ENCODE measurements around the gene RNF6.
A peak's percentile ranks its signal among the peaks of the same experiment; 100 is the strongest.

The RNF6 gene

GRCh38 chr13:26249551-26249950, 27.4 kb upstream of the RNF6 start:
- no peak for TF ChIP-seq JUND (IDR thresholded peaks at IDR 0.05; ENCODE audit: low read depth)
- DNase-seq (ENCODE audit: low read depth in 1 of 2, low spot score in 1 of 2), result no peak
- in situ Hi-C loops (cut with HindIII; ENCODE audit: low pct_unique_long_range_greater_than_20kb, low sequenced_read_pairs), result no loop called here

GRCh38 chr13:26247608-26248007, 25.5 kb upstream of the RNF6 start:
- no peak for TF ChIP-seq JUND (IDR thresholded peaks at IDR 0.05; ENCODE audit: low read depth)
- in situ Hi-C loops (cut with HindIII; ENCODE audit: low pct_unique_long_range_greater_than_20kb, low sequenced_read_pairs), result no loop called here
- DNase-seq (ENCODE audit: low read depth in 1 of 2, low spot score in 1 of 2), result no peak

GRCh38 chr13:26247011-26247410, 24.9 kb upstream of the RNF6 start:
- no peak for TF ChIP-seq JUND (IDR thresholded peaks at IDR 0.05; ENCODE audit: low read depth)
- DNase-seq (ENCODE audit: low read depth in 1 of 2, low spot score in 1 of 2), result no peak
- in situ Hi-C loops (cut with HindIII; ENCODE audit: low pct_unique_long_range_greater_than_20kb, low sequenced_read_pairs), result no loop called here

GRCh38 chr13:26246154-26246553, 24.0 kb upstream of the RNF6 start:
- no peak for TF ChIP-seq JUND (IDR thresholded peaks at IDR 0.05; ENCODE audit: low read depth)
- in situ Hi-C loops (cut with HindIII; ENCODE audit: low pct_unique_long_range_greater_than_20kb, low sequenced_read_pairs), result no loop called here
- no peak for DNase-seq (ENCODE audit: low read depth in 1 of 2, low spot score in 1 of 2)

- no peak for TF ChIP-seq JUND (IDR thresholded peaks at IDR 0.05; ENCODE audit: low read depth)
- in situ Hi-C loops (cut with HindIII; ENCODE audit: low pct_unique_long_range_greater_than_20kb, low sequenced_read_pairs), result no loop called here
- no peak for DNase-seq (ENCODE audit: low read depth in 1 of 2, low spot score in 1 of 2)
These were observed 14.2 kb upstream of the RNF6 start for GRCh38 chr13:26236296-26236695.

GRCh38 chr13:26230703-26231102, 8.6 kb upstream of the RNF6 start:
- DNase-seq (ENCODE audit: low read depth in 1 of 2, low spot score in 1 of 2), result no peak
- in situ Hi-C loops (cut with HindIII; ENCODE audit: low pct_unique_long_range_greater_than_20kb, low sequenced_read_pairs), result no loop called here
- no peak for TF ChIP-seq JUND (IDR thresholded peaks at IDR 0.05; ENCODE audit: low read depth)

- no peak for DNase-seq (ENCODE audit: low read depth in 1 of 2, low spot score in 1 of 2)
- in situ Hi-C loops (cut with HindIII; ENCODE audit: low pct_unique_long_range_greater_than_20kb, low sequenced_read_pairs), result no loop called here
- no peak for TF ChIP-seq JUND (IDR thresholded peaks at IDR 0.05; ENCODE audit: low read depth)
These were observed 7.0 kb upstream of the RNF6 start for GRCh38 chr13:26229080-26229615.

GRCh38 chr13:26228096-26228495, 6.0 kb upstream of the RNF6 start:
- DNase-seq (ENCODE audit: low read depth in 1 of 2, low spot score in 1 of 2), result no peak
- in situ Hi-C loops (cut with HindIII; ENCODE audit: low pct_unique_long_range_greater_than_20kb, low sequenced_read_pairs), result no loop called here
- no peak for TF ChIP-seq JUND (IDR thresholded peaks at IDR 0.05; ENCODE audit: low read depth)

GRCh38 chr13:26227166-26227971, 5.3 kb upstream of the RNF6 start:
- no peak for DNase-seq (ENCODE audit: low read depth in 1 of 2, low spot score in 1 of 2)
- in situ Hi-C loops (cut with HindIII; ENCODE audit: low pct_unique_long_range_greater_than_20kb, low sequenced_read_pairs), result no loop called here
- no peak for TF ChIP-seq JUND (IDR thresholded peaks at IDR 0.05; ENCODE audit: low read depth)

GRCh38 chr13:26225896-26226617, 3.9 kb upstream of the RNF6 start:
- in situ Hi-C loops (cut with HindIII; ENCODE audit: low pct_unique_long_range_greater_than_20kb, low sequenced_read_pairs), result no loop called here
- DNase-seq (ENCODE audit: low read depth in 1 of 2, low spot score in 1 of 2), result no peak
- TF ChIP-seq JUND (IDR thresholded peaks at IDR 0.05; ENCODE audit: low read depth), result no peak

- no peak for TF ChIP-seq JUND (IDR thresholded peaks at IDR 0.05; ENCODE audit: low read depth)
- DNase-seq (ENCODE audit: low read depth in 1 of 2, low spot score in 1 of 2), result peak in 1 of 2 experiments; percentile 10
- in situ Hi-C loops (cut with HindIII; ENCODE audit: low pct_unique_long_range_greater_than_20kb, low sequenced_read_pairs), result no loop called here
These were observed 469 bp upstream of the RNF6 start for GRCh38 chr13:26222520-26223046.

- DNase-seq (ENCODE audit: low read depth in 1 of 2, low spot score in 1 of 2), result no peak
- in situ Hi-C loops (cut with HindIII; ENCODE audit: low pct_unique_long_range_greater_than_20kb, low sequenced_read_pairs), result no loop called here
- TF ChIP-seq JUND (IDR thresholded peaks at IDR 0.05; ENCODE audit: low read depth), result no peak
These were observed 754 bp downstream of the RNF6 start for GRCh38 chr13:26221399-26221720.

- no peak for DNase-seq (ENCODE audit: low read depth in 1 of 2, low spot score in 1 of 2)
These were observed 1.5 kb downstream of the RNF6 start for GRCh38 chr13:26220575-26220974.

More at GRCh38 chr13:26220575-26220974, 1.5 kb downstream of the RNF6 start:
- no peak for TF ChIP-seq JUND (IDR thresholded peaks at IDR 0.05; ENCODE audit: low read depth)
- in situ Hi-C loops (cut with HindIII; ENCODE audit: low pct_unique_long_range_greater_than_20kb, low sequenced_read_pairs), result no loop called here
